HG02943 (cell line): ENCODE results near the gene CLDN5.
"Not testable (repeated sequence)": the region's sequence is repeated elsewhere in the genome, so short reads cannot be mapped to it uniquely, and the experiment has no call there.

Source experiments
- ATAC-seq: cut with Tn5 transposase; IDR thresholded peaks from one replicate; pipeline ENCODE4 v1.9.1; 2021; ENCODE audit warnings: mild to moderate bottlenecking, low read depth, moderate library complexity; ENCODE audit not compliant: unreplicated experiment

Gene CLDN5

DNA sequence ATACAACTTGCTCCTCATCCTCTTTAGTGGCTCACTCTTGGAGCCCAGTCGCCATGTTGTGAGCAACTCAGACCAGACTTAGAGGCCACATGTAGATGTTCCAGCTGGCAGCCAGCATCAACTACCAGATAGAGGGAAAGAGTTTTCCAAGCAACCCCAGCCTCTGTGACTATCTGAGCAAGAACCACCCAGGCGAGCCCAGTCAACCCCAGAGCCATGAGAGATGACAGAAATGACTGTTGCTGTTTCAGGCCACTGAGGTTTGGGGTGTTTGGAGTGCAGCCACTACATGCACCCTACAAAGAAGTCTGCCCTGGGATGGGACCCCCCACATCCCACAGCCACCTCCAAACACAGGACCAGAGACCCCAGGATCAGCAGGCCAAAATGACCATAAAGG is 24.8 kb upstream of the CLDN5 start:
- ATAC-seq = no peak

DNA sequence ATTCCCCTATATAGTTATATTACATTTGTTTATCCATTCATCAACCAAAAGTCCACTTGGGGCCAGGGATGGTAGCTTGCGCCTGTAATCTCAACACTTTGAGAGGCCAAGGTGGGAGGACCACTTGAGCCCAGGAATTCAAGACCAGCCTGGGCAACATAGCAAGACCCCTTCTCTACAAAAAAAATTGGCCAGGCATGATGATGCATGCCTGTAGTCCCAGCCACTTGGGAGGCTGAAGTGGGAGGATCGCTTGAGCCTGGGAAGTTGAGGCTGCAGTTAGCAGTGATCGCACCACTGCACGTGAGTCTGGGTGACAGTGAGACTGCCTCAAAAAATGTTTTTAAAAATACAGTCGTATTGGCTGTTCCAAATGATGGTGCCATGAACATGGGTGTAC is 24.2 kb upstream of the CLDN5 start:
- not testable (repeated sequence) for ATAC-seq

DNA sequence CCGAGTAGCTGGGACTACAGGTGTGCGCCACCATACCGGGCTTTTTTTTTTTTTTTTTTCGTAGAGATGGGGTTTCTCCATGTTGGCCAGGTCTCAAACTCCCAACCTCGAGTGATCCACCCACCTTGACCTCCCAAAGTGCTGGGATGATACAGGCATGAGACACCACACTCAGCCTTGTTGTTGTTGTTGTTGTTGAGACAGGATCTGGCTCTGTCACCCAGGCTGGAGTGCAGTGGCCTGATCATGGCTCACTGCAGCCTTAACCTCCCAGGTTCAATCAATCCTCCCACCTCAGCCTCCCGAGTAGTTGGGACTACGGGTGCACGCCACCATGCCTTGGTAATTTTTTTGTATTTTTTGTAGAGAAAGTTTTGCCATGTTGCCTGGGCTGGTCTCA is 23.4 kb upstream of the CLDN5 start:
- no peak for ATAC-seq

DNA sequence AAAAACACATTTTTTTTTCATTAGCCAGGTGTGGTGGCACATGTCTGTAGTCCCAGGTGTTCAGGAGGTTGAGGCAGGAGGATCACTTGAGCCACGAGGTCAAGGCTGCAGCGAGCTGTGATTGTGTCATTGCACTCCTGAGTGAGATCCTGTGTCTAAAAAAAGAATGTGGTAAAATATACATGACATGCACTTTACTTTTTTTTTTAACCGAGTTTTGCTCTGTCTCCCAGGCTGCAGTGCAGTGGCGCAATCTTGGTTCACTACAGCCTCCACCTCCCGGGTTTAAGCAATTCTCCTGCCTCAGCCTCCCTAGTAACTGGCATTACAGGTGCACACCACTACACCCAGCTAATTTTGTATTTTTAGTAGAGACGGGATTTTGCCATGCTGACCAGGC is 22.5 kb upstream of the CLDN5 start:
- no peak for ATAC-seq

DNA sequence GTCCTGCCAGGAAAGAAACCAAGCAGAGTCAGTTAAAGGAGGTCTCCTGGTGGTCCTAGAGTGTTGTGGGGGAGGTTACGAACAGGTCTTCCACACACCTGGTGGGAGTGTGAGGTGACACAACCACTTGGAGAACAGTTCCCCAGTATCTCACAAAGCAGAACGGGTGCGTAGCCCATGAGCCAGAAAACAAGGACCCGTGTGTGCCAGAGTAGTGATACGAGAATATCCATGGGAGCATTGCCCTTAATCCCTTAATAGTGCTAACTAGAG is 21.7 kb upstream of the CLDN5 start:
- no peak for ATAC-seq

DNA sequence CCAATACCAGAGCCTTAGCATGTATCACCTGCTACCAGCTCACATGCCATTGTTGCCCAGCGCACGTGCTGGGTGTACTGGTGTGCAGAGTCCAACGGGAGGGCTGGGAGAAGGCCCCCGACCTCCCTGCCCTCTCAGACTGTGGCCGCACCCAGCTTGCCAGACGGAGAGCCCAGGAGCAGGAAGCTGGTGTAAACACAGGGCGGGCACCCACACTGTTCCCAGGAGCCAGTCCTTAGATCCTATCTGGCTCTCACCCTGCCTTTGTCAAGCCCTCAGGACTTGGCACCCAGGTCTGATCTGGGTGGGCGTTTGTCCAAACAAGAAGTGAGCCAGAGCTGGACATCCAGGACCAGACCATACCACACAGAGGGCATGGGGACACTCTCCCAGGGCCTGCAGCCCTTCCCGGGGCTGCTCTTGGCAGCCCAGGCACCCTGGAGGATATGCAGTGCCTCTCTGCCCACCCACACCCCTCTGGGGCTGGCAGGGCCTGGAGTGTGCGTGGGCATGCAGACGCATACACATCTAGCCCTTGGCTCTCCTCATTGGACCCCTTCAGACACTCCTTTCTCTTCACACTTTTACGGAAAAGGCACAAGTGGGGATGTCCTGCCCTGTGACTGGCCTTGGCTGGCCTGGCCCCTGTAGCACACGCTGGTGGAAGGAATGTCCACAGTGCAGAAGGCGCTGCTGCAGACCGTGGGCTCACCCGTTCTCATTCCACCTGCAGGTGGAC is 19.9 kb upstream of the CLDN5 start:
- ATAC-seq = no peak

DNA sequence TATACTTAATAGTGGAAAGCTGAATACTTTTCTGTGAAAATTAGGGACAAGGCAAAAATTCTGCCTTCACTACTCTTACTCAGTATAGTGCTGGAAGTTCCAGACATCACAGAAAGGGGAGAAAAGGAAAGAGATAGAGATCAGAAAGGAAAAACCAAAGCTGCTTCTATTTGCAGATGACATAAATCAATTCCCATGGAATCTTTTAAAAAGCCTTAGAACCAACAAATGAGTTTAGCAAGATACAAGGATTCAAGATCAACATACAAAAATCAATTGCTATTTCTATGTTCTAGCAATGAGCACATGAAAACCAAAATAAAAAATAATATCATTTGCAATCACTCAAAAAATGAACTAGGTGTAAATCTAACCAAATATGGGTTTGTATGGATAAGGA is 16.2 kb upstream of the CLDN5 start:
- ATAC-seq = no peak

DNA sequence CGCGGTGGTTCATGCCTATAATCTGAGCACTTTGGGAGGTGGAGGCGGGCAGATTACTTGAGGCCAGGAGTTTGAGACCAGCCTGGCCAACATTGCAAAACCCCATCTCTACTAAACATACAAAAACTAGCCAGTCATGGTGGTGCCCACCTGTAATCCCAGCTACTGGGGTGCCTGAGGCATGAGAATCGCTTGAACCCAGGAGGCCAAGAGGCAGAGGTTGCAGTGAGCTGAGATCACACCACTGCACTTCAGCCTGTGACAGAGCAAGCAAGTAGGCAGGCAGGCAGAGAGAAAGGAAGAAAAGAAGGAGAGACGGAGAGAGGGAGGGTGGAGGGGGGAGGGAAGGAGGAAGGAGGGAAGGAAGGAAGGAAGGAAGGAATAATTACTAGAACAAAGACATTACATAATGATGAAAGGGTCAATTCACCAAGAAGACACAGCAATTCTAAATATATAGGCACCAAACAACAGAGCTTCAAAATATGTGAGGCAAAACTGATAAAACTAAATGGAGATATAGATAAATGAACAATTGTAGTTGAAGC is 13.8 kb upstream of the CLDN5 start:
- ATAC-seq = no peak

DNA sequence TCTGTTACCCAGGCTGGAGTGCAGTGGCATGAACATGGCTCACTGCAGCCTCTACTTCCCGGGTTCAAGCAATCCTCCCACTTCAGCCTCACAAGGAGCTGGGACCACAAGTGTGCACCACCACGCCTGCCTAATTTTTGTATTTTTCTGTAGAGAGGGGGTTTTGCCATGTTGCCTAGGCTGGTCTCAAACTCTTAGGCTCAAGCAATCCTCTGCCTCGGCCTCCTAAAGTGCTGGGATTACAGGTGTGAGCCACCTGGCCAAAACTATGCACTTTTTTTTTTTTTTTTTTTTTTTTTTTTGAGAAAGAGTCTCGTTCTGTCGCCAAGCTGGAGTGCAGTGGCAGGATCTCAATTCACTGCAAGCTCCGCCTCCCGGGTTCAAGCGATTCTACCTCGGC is 12.4 kb upstream of the CLDN5 start:
- ATAC-seq = no peak

DNA sequence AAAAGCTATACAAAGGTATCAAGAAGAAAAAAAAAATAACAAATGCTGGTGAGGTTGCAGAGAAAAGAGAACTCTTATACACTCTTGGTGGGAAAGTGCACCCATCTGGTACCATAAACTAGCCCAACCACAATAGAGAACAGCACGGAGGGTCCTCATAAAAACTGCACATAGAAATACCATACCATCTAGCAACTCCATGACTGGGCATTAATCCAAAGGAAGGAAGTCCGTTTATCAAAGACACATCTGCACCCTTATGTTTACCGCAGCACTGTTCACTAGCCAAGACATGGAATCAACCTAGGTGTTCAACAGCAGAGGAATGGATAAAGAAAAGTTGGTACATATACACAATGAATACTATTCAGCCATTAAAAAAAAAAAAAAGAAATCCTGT is 10.8 kb upstream of the CLDN5 start:
- no peak for ATAC-seq

DNA sequence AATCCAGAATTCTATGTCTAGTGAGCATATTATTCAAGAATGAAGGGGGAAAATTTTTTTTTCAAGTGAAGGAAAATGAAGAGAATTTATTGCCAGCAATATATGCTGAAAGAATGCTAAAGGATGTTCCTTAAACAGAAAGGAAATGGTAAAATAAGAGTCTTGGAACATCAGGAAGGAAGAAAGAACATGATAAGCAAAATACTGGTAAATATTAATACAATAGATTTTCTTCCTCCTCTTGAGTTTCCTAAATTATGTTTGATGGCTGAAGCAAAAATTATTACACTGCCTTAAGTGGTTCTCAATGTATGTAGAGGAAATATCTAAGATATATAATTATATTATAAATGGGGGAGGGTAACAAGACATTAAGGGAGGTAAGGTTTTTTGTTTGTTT is 9.6 kb upstream of the CLDN5 start:
- no peak for ATAC-seq

DNA sequence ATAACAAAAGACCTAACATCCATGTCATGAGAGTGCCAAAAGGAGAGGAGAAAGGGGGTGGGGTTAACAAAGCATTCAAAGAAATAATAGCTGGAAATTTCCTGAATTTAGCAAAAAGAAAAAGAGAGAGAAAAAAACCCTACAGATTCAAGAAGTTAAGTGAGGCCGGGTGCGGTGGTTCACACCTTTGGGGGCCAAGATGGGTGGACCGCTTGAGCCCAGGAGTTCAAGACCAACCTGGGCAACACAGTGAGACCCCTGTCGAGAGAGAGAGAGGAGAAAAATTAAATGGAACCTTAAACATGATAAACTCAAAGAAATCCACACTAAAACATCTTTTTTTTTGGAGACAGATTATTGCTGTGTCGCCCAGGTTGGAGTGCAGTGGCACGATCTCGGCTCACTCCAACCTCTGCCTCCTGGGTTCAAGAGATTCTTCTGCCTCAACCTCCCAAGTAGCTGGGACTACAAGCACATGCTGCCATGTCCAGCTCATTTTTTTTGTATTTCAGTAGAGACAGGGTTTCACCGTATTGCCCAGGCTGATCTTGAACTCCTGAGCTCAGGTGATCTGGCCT is 8.9 kb upstream of the CLDN5 start:
- no peak for ATAC-seq

DNA sequence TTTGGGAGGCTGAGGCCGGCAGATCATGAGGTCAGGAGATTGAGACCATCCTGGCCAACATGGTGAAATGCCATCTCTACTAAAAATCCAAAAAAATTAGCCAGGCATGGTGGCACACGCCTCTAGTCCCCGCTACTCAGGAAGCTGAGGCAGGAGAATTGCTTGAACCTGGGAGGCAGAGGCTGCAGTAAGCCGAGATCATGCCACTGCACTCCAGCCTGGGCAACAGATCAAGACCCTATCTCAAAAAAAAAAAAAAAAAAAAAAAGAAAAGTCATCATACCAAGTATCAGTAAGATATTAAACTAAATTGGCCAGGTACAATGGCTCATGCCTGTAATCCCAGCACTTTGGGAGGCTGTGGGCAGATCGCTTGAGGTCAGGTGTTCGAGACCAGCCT is 7.1 kb upstream of the CLDN5 start:
- not testable (repeated sequence) for ATAC-seq

DNA sequence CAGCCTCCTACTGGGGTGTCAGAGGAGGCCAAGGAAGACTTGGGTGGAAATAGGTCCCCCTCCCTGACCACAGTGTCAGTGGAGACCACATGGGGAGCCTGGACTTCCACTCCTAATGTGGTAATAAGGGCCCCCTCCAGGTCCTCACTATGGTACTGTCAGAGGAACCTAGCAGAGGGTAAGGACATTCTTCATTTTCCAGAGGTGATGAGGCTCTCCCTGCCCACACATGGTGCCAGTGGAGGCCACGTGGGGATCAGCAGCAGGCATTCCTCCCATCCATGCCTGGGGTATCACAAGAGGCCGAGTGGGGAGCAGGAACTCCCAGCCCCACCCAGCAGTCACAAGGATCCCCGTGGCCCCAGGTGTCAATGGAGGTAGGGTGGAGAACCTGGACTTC is 6.5 kb upstream of the CLDN5 start:
- ATAC-seq = no peak

DNA sequence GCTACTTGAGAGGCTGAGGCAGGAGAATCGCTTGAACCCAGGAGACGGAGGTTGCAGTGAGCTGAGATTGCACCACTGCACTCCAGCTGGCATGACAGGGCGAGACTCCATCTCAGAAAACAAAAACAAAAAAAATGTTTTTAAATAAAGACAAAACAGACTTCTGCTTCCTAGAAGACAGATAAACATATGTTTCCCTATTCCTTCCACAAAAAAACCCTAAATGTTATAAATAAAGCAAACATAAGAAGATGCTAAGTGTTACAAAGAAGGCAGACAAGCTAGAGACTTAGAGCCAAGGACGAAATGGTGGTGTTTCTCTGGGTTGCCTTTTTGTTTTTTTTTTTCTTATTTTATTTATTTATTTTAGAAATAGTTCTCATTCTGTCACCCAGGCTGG is 5.6 kb upstream of the CLDN5 start:
- no peak for ATAC-seq

DNA sequence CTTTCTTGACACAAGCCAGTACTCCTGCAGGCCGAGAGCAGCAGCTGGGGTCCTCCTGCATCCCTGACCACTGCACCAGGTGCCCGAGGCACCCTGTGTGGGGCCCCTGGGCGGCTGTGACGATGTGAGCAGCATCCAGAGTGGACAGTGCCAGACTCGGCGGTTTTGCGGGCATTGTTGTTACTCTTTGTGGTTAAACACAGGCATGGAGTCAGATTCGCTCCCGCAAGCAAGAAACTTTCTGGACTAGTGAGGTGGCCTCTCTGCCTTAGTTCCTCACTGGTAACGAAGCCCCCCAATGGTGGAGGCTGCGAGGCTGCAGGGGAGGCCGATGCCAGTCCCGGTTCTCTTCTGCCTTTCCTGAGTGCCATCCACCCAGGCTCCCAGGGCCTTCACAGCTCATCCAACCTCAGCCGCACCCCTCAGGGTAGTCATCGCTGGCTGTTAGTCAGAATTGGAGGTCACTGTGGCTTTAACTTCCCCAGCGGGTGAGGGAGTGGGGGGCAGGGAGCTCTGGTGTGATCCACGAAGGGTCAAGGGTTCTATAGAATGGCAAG is 3.7 kb upstream of the CLDN5 start:
- no peak for ATAC-seq

DNA sequence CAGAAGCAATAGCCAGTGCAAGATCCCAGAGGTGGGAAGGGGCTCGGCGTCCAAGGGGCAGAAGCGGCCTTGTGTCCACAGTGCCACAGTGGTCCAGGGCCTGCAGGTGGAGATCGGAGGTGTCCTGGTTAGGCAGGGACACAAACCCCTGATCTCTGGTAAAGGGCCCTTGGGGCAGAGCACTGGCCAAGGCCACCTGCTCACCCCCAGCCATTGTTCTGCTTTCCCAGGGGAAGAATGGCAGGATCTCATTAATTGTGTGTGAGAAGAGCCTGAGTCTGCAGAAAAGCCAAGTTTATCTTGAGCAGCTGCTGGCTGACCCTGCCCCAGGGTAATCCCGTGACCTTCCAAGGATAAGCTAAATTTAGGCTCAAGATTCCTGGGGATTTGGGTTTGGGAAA is 3.1 kb upstream of the CLDN5 start:
- no peak for ATAC-seq

DNA sequence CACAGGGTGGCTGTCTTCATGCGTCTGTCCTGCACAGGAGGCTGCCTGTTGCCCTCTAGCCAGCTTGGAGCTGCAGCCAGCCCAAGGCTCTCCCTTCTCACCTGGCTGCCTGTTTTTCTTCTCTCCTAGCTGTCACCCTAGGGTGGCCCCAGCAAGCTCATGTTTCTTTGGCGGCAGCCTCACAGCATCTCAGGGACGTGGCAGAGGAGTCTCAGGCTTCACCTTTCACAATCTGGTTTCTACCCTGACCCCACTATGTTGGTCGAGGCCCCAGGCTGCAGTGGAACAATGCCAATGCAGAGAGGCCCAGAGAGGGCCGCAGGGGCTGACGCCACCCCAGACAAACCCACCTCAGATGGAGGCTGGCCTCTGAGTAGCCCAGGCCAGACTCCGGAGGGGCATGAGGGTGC is 2.5 kb upstream of the CLDN5 start:
- no peak for ATAC-seq

DNA sequence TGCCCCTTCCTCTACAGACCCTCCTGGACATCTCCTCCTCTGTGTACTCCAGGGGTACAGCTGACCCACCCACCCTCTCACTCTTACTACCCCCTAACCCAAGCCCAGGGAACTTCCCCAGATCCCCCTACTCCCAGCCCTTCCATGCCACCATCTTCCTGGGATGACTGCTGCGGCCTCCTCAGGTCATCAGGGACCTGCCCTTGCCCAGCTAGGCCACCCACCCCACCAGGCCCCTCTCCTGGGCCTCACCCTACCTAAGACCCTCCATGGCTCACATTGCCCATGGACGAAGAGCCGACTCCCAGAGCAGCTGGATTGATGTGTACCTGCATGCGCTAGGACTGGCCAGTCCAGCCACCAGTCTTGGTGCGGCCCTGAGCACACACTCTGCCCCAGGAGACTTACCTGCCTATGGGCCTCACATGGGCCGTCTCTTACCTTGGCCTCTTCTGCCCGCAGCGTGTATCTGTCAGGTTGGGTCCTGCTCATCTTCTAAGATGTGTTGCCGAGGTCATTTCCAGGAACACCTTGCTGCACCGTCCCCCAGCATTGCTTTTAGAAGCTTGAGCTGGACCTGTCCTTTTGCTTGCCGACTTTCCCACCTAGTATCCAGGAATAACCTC is 2.0 kb upstream of the CLDN5 start:
- ATAC-seq = no peak

DNA sequence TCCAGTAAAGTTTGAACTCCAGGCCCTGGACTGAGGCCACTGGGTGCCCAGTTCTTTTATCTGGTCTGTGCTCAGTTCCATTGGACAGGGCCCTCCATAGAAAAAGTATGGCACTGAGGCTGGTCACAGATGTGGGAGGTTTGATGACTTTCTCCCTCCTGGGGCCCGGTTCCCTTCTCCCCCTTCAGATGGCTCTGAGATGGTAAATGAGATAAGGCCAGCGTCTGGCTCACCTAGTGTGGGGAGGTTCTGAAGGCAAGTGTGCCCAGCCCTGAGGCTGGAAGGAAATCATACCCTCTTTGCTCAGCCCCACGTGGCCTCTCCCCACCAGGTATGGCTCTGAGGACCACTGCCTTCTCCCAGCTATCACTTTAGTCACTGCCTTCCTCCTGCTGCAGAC is 1.5 kb upstream of the CLDN5 start:
- no peak for ATAC-seq

DNA sequence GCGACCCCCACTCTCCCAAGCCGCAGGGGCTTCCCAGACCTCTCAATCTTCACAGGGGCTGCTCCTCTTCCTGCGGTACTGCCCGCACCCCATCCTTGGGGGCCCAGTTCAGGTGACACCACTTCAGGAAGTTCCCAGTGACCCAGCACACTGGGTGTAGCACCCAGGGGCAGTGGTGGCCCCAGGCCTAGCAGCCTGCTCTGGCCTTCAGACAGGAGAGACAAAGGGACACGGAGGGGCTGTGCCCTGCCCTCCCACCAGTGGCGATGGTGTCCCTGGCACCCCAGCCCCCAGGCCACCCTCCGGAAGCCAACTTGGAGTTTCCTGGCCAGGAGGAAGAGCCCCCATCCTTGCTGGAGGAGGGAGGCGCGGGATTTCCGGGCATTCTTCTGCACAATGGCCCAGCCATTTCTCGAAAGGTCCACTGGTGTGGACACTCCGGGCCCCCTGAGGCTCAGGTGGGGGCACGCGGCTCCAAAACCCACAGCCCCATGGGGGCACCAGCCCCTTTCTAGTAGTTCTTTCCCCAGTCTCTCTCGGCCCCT is 978 bp upstream of the CLDN5 start:
- ATAC-seq = no peak
